Loucy (cell line): ENCODE measurements around the gene NOD2.

Source experiments
- H2AFZ ChIP-seq: fragments of 200-600 bp; sonication (generic); 2 replicates; pipeline ENCODE4 v1.6.0; 2016; ENCODE audit warnings: antibody characterized with exemption, mild to moderate bottlenecking, low read length, moderate library complexity
- H3F3A ChIP-seq: fragments of 200-600 bp; 2 replicates; pipeline ENCODE4 v1.6.0; 2016; ENCODE audit warnings: antibody characterized with exemption, low read depth, mild to moderate bottlenecking
- H3K27me3 ChIP-seq: fragments of 200-600 bp; sonication (generic); 2 replicates; pipeline ENCODE4 v1.6.1; 2014; ENCODE audit warnings: low read length, mild to moderate bottlenecking; ENCODE audit not compliant: insufficient read depth, poor library complexity, severe bottlenecking
- H3K36me3 ChIP-seq: fragments of 200-600 bp; sonication (generic); 2 replicates; pipeline ENCODE4 v1.6.1; 2016; ENCODE audit warnings: low read length; ENCODE audit not compliant: insufficient read depth
- H3K4me1 ChIP-seq: fragments of 200-600 bp; sonication (generic); 2 replicates; pipeline ENCODE4 v1.5.1; 2014; ENCODE audit warnings: low read length, mild to moderate bottlenecking; ENCODE audit not compliant: insufficient read depth, poor library complexity, severe bottlenecking
- H3K4me2 ChIP-seq: fragments of 200-600 bp; sonication (generic); 2 replicates; pipeline ENCODE4 v1.6.0; 2014; ENCODE audit warnings: antibody characterized with exemption, low read length, low read depth, mild to moderate bottlenecking; ENCODE audit not compliant: poor library complexity, severe bottlenecking
- H3K4me3 ChIP-seq: fragments of 200-600 bp; sonication (generic); 2 replicates; pipeline ENCODE4 v1.5.1; 2014; ENCODE audit warnings: low read length, mild to moderate bottlenecking, mixed read lengths; ENCODE audit not compliant: poor library complexity, severe bottlenecking
- H3K79me2 ChIP-seq: fragments of 200-600 bp; sonication (generic); 2 replicates; pipeline ENCODE4 v1.6.1; 2014; ENCODE audit warnings: low read length; ENCODE audit not compliant: insufficient read depth
- H3K9ac ChIP-seq: fragments of 200-600 bp; sonication (generic); 2 replicates; pipeline ENCODE4 v1.6.0; 2014; ENCODE audit warnings: mild to moderate bottlenecking, low read depth, low read length, moderate library complexity; ENCODE audit not compliant: poor library complexity, severe bottlenecking
- H3K9me2 ChIP-seq: fragments of 200-600 bp; sonication (generic); replicated peaks from 2 replicates; pipeline ENCODE4 v1.6.1; 2016; ENCODE audit warnings: low read depth, low read length, mixed read lengths
- H3K9me3 ChIP-seq: fragments of 200-600 bp; sonication (generic); 2 replicates; pipeline ENCODE4 v1.6.1; 2014; ENCODE audit warnings: mild to moderate bottlenecking, antibody characterized with exemption, low read length, low read depth; ENCODE audit not compliant: insufficient read depth
- H4K20me1 ChIP-seq: fragments of 200-600 bp; sonication (generic); 2 replicates; pipeline ENCODE4 v1.6.0; 2014; ENCODE audit warnings: antibody characterized with exemption, low read length, mild to moderate bottlenecking; ENCODE audit not compliant: insufficient read depth, poor library complexity, severe bottlenecking
- EZH2phosphoT487 ChIP-seq: fragments of 200-600 bp; IDR thresholded peaks from 2 replicates; pipeline ENCODE4 v1.6.1; 2018; ENCODE audit warnings: antibody characterized with exemption, mild to moderate bottlenecking, moderate library complexity, borderline replicate concordance
- TF ChIP-seq, protein P1 (sequence below): fragments of 200-600 bp; sonication (generic); conservative IDR thresholded peaks from 2 replicates; pipeline ENCODE4 v1.5.1; 2014; ENCODE audit warnings: mild to moderate bottlenecking, antibody characterized with exemption, low read length

The NOD2 gene

DNA sequence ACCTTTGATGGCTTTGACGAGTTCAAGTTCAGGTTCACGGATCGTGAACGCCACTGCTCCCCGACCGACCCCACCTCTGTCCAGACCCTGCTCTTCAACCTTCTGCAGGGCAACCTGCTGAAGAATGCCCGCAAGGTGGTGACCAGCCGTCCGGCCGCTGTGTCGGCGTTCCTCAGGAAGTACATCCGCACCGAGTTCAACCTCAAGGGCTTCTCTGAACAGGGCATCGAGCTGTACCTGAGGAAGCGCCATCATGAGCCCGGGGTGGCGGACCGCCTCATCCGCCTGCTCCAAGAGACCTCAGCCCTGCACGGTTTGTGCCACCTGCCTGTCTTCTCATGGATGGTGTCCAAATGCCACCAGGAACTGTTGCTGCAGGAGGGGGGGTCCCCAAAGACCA, 17.6 kb downstream of the NOD2 start:
- TF ChIP-seq, protein P1, sequence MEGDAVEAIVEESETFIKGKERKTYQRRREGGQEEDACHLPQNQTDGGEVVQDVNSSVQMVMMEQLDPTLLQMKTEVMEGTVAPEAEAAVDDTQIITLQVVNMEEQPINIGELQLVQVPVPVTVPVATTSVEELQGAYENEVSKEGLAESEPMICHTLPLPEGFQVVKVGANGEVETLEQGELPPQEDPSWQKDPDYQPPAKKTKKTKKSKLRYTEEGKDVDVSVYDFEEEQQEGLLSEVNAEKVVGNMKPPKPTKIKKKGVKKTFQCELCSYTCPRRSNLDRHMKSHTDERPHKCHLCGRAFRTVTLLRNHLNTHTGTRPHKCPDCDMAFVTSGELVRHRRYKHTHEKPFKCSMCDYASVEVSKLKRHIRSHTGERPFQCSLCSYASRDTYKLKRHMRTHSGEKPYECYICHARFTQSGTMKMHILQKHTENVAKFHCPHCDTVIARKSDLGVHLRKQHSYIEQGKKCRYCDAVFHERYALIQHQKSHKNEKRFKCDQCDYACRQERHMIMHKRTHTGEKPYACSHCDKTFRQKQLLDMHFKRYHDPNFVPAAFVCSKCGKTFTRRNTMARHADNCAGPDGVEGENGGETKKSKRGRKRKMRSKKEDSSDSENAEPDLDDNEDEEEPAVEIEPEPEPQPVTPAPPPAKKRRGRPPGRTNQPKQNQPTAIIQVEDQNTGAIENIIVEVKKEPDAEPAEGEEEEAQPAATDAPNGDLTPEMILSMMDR = no peak
- no peak for TF ChIP-seq EZH2phosphoT487
- Histone ChIP-seq H3F3A (no peaks in the 10 kb centered on the region), H3K4me1 (peaks cover 11% of the 10 kb centered on the region), H3K27me3 (no peaks in the 10 kb centered on the region), H3K9me2 (no peaks in the 10 kb centered on the region), H4K20me1 (no peaks in the 10 kb centered on the region), H3K9ac (no peak overlapping the region), H3K9me3 (no peaks in the 10 kb centered on the region), H2AFZ (no peak overlapping the region), H3K79me2 (no peaks in the 10 kb centered on the region), H3K4me3 (no peak overlapping the region), H3K36me3 (no peaks in the 10 kb centered on the region), H3K4me2 (no peak overlapping the region)

DNA sequence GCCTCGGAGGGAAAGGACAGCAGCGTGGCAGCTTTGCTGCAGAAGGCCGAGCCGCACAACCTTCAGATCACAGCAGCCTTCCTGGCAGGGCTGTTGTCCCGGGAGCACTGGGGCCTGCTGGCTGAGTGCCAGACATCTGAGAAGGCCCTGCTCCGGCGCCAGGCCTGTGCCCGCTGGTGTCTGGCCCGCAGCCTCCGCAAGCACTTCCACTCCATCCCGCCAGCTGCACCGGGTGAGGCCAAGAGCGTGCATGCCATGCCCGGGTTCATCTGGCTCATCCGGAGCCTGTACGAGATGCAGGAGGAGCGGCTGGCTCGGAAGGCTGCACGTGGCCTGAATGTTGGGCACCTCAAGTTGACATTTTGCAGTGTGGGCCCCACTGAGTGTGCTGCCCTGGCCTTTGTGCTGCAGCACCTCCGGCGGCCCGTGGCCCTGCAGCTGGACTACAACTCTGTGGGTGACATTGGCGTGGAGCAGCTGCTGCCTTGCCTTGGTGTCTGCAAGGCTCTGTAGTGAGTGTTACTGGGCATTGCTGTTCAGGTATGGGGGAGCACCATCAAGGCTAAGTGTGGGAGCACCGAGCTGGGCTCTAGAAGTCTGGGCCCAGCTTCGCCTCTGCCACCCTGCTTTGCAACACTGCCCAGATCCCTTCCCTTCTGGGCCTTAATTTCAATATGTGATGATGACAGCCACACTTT, 18.6 kb downstream of the NOD2 start:
- H3K9me3 ChIP-seq = no peaks in the 10 kb centered on the region
- no peaks in the 10 kb centered on the region for H3K36me3 ChIP-seq
- H3K27me3 ChIP-seq = no peaks in the 10 kb centered on the region
- H3K79me2 ChIP-seq = no peaks in the 10 kb centered on the region
- no peak overlapping the region for H3K4me3 ChIP-seq
- H3F3A ChIP-seq = no peaks in the 10 kb centered on the region
- H3K9ac ChIP-seq = no peak overlapping the region
- H3K4me1 ChIP-seq = peaks cover 11% of the 10 kb centered on the region
- TF ChIP-seq, protein P1 = no peak
- TF ChIP-seq EZH2phosphoT487 = no peak
- H3K4me2 ChIP-seq = no peak overlapping the region
- no peaks in the 10 kb centered on the region for H3K9me2 ChIP-seq
- no peak overlapping the region for H2AFZ ChIP-seq
- H4K20me1 ChIP-seq = no peaks in the 10 kb centered on the region

DNA sequence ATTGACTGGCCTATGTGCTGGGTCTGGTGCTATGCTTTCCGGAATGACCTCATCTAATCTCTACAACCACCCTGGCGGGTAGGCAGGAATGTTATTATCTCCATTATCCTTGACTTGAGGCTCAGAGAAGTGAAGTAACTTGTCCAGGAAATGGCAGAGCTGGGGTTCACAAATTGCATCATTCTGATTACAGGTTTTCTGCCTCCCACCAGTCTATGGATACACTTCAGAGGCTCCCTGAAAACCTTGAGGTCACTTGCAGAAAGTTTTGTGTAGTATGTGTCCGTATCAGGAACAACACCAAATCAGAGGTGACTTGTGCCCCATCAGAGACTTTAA, 19.1 kb downstream of the NOD2 start:
- no peaks in the 10 kb centered on the region for H3K9me3 ChIP-seq
- no peaks in the 10 kb centered on the region for H3K79me2 ChIP-seq
- no peak overlapping the region for H3K4me3 ChIP-seq
- TF ChIP-seq, protein P1 = no peak
- no peak for TF ChIP-seq EZH2phosphoT487
- H3K9me2 ChIP-seq = no peaks in the 10 kb centered on the region
- no peaks in the 10 kb centered on the region for H3K27me3 ChIP-seq
- no peaks in the 10 kb centered on the region for H3K36me3 ChIP-seq
- H3F3A ChIP-seq = no peaks in the 10 kb centered on the region
- H3K4me1 ChIP-seq = peaks cover 11% of the 10 kb centered on the region
- H4K20me1 ChIP-seq = no peaks in the 10 kb centered on the region
- H2AFZ ChIP-seq = no peak overlapping the region
- H3K9ac ChIP-seq = no peak overlapping the region
- no peak overlapping the region for H3K4me2 ChIP-seq
